Mononuclear cell (primary cell): ENCODE measurements around the gene HMGN1. TPM values are rescaled to one million over a fixed set of nuclear protein-coding genes. Genes with fewer than 3 reads are reported as not detected.

Source experiments
- H3K27me3 ChIP-seq: 2 replicates; pipeline ENCODE4 v1.6.0; 2011; ENCODE audit warnings: low read length, control low read depth; ENCODE audit not compliant: insufficient read depth
- H3K4me1 ChIP-seq: 2 replicates; pipeline ENCODE4 v1.5.1; 2011; ENCODE audit warnings: mild to moderate bottlenecking, low read length, control low read depth; ENCODE audit not compliant: insufficient read depth
- H3K4me3 ChIP-seq: 2 replicates; pipeline ENCODE4 v1.5.1; 2011; ENCODE audit warnings: mild to moderate bottlenecking, low read length, moderate library complexity
- H3K9me3 ChIP-seq: 2 replicates; pipeline ENCODE4 v1.5.1; 2011; ENCODE audit warnings: low read depth, mild to moderate bottlenecking, control low read depth, low read length
- total RNA-seq: library from RNA; depleted of rRNA; stranded (reverse); fragments of >200 nt; gene quantifications from one replicate; pipeline ENCODE4 v1.2.3, GENCODE V29; 2012

Gene HMGN1
- total RNA-seq, 1 donor, result 162 TPM

DNA sequence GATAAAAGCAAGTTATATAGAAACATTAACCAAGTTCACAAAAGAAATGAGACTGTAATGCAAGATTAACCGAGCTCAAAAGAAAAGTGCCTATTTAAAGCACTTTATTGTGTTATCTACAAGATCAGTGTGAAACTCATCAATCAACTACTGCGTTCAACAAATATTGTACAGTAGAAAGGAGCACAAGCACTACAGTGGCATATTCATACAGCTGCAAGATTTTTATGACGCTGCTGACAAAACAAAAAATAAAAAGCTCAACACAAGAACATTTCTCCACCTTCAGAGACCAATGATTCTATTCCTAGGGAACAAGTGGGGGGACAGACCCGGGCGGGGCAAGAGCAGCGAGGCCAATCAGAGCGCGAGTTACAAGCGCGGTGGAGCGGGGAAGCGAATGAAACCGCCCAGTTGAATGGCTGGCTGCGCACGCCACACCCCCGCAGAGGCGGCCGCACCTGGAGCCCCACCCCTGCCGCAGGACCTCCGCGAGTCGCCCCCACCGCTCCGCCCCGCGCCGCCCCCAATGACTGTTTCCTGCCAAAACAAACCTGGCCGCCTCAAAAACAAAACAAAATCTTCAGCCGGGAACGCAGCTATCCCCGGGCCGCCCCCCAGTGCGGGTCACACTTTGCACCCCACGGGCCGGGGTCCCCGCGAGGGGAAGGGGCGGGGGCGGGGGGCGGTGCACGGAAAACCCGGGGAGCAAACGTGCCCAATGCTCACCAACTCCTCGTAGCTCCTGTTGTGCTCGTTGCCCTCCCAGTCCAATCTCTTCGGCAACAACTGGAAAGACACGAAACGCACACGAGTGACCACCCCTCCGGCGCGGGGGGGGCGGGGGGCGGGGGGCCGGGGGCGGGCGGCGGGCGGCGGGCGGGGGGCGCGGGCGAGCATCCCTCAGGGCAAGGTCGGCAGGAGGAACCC is 36.5 kb downstream of the HMGN1 start:
- Histone ChIP-seq H3K9me3 (no peaks in the 10 kb centered on the region), H3K4me3 (peak overlapping the region; percentile 82), H3K27me3 (no peaks in the 10 kb centered on the region), H3K4me1 (peaks cover 24% of the 10 kb centered on the region)

DNA sequence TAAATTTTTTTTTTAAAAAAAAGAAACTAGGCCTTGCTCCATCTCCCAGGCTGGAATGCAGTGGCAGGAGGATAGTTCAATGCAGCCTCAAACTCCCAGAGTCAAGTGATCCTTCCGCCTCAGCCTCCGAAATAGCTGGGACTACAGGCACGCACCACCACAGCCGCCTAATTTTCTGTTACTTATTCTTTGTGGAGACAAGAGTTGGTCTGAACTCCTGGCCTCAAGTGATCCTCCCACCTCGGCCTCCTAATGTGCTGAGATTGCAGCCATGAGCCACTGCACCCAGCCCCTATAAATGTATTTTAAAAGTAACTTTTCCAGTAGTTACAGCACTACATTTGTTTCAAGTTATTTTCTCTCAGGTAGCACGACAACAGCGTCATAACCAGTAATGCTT is 37.7 kb downstream of the HMGN1 start:
- H3K4me1 ChIP-seq, result peaks cover 23% of the 10 kb centered on the region
- no peak overlapping the region for H3K4me3 ChIP-seq

DNA sequence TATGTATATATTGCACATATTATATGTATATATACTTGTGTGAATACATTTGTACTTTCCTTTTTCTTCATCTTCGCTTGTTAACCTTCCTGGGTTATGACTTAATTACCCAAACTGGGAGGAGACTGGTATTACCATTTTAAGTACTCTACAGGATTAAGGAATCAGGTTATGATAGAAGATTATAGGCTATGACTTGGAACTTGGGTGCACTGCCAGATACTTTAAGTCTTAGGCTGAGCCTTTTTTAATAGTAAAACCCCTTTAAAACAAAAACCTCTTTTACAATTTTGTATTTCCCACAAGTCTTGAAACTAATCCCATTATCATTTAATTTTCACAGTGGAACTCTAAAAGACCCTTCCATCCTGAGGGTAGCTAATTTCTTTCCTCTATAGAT is 41.4 kb downstream of the HMGN1 start:
- Histone ChIP-seq H3K4me3 (no peak overlapping the region), H3K27me3 (no peaks in the 10 kb centered on the region), H3K4me1 (peaks cover 14% of the 10 kb centered on the region), H3K9me3 (no peaks in the 10 kb centered on the region)

More for the DNA sequence above, 37.7 kb downstream of the HMGN1 start:
- Histone ChIP-seq H3K27me3 (no peaks in the 10 kb centered on the region), H3K9me3 (no peaks in the 10 kb centered on the region)

DNA sequence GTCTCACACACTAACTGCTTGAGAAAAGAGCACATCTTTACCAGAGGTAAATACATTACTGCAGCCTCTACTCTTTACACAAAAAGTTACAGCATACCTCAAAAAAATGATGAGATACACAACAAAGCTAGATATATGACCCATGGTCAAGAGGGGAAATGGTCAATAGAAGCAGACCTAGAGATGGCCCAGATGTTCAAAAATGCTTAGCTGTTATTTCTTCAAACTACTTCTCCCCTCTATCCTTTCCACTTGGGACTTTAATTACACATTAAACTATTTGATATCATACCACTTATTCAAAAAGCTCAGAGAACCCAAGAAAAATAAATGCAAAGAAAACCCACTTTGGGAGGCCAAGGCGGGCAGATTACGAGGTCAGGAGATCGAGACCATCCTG is 48.3 kb downstream of the HMGN1 start:
- no peak overlapping the region for H3K4me3 ChIP-seq
- no peaks in the 10 kb centered on the region for H3K4me1 ChIP-seq
- H3K27me3 ChIP-seq, result no peaks in the 10 kb centered on the region
- H3K9me3 ChIP-seq, result no peaks in the 10 kb centered on the region

DNA sequence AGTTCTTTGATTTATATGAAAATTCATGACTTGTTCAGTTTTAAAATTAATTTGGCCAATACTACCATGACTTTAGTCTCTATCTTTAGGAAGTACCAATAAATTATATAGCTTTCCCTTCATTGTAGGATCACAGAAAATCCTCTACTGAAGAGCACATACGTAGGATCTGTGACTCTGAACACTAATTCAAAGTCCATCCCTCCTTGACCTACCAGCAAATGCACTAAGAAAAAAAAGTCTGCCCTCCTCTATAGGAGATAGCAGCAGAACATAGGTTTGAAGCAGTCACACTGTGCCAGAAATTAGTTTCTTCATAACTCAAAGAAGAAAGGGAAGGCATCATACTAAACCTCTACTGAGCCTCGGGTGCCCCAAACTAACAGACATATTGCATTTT is 52.0 kb downstream of the HMGN1 start:
- Histone ChIP-seq H3K4me1 (no peaks in the 10 kb centered on the region), H3K9me3 (no peaks in the 10 kb centered on the region), H3K4me3 (no peak overlapping the region), H3K27me3 (no peaks in the 10 kb centered on the region)

Other genes starting within 250 kb of the HMGN1 start
- 5.8 TPM for gene PSMG1, start 165.6 kb downstream of the HMGN1 start, total RNA-seq
- gene BRWD1, start 35.5 kb downstream of the HMGN1 start, total RNA-seq, result 188 TPM
- not detected for gene LCA5L, start 96.7 kb upstream of the HMGN1 start, total RNA-seq
- not detected for gene SH3BGR, start 102.9 kb upstream of the HMGN1 start, total RNA-seq